Measurements from ENCODE around the gene PTPRC. TPM values are rescaled to one million over a fixed set of nuclear protein-coding genes. Genes with fewer than 3 reads are reported as not detected.

Gene PTPRC
- total and polyA plus RNA-seq, 2 donors (not counting 3 experiments of a cell fraction or from before 2014, with no cell fraction given), result not detected

- no peaks in the 10 kb centered on the region for H3K9me1 ChIP-seq (replicated peaks; ENCODE audit: control insufficient read depth, extremely low read depth, insufficient read depth, low read length)
- FAIRE-seq, result no peak
- no peak overlapping the region for H3K4me2 ChIP-seq (ENCODE audit: insufficient read depth, low read length)
- H3K36me3 ChIP-seq (ENCODE audit: control insufficient read depth in 2 of 2, extremely low read depth in 1 of 2, insufficient read depth in 2 of 2, low read length in 2 of 2), result no peaks in the 10 kb centered on the region
- no peaks in the 10 kb centered on the region for H3K4me1 ChIP-seq (ENCODE audit: control insufficient read depth, extremely low read depth, insufficient read depth, low read length)
- H3K9me3 ChIP-seq (replicated peaks; ENCODE audit: control insufficient read depth, insufficient read depth, low read length), result no peaks in the 10 kb centered on the region
- POLR2A ChIA-PET, result no interaction called here
- dilution Hi-C loops (cut with MboI; ENCODE audit: extremely low pct_ligation_motif_present, low sequenced_read_pairs), result no loop called here
- intact Hi-C loops (cut with micrococcal nuclease), result no loop called here
- CTCF ChIA-PET, result no interaction called here
- no peak overlapping the region for H3K4me3 ChIP-seq (replicated peaks in 1 of 3; ENCODE audit: insufficient read depth in 1 of 3, low read depth in 1 of 3, low read length in 3 of 3)
- no peak overlapping the region for H3K27ac ChIP-seq (ENCODE audit: insufficient read depth, low read depth, low read length)
- H4K20me1 ChIP-seq (replicated peaks; ENCODE audit: control insufficient read depth, extremely low read depth, insufficient read depth, low read length), result no peaks in the 10 kb centered on the region
- no peak overlapping the region for H2AFZ ChIP-seq (ENCODE audit: low read depth, low read length)
- DNase-seq (ENCODE audit: low read depth, low spot score), result no peak
- TF ChIP-seq POLR2A (IDR thresholded peaks at IDR 0.05; ENCODE audit: low read depth, low read length) (no peak), GATA2 (IDR thresholded peaks at IDR 0.05; ENCODE audit: insufficient read depth, insufficient read length, low read depth, low read length) (no peak), POLR2AphosphoS5 (IDR thresholded peaks at IDR 0.05; ENCODE audit: insufficient read depth, low read depth, low read length) (no peak)
- TF ChIP-seq, protein P1, sequence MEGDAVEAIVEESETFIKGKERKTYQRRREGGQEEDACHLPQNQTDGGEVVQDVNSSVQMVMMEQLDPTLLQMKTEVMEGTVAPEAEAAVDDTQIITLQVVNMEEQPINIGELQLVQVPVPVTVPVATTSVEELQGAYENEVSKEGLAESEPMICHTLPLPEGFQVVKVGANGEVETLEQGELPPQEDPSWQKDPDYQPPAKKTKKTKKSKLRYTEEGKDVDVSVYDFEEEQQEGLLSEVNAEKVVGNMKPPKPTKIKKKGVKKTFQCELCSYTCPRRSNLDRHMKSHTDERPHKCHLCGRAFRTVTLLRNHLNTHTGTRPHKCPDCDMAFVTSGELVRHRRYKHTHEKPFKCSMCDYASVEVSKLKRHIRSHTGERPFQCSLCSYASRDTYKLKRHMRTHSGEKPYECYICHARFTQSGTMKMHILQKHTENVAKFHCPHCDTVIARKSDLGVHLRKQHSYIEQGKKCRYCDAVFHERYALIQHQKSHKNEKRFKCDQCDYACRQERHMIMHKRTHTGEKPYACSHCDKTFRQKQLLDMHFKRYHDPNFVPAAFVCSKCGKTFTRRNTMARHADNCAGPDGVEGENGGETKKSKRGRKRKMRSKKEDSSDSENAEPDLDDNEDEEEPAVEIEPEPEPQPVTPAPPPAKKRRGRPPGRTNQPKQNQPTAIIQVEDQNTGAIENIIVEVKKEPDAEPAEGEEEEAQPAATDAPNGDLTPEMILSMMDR (IDR thresholded peaks at IDR 0.05; ENCODE audit: extremely low read depth in 1 of 2, insufficient read depth in 1 of 2, low read depth in 1 of 2, low read length in 2 of 2), result no peak
- H3K79me2 ChIP-seq (ENCODE audit: control insufficient read depth, insufficient read depth, low read length), result no peaks in the 10 kb centered on the region
- no TSS peak for BruUV-seq (replicated peaks)
- no peak overlapping the region for H3K9ac ChIP-seq (replicated peaks; ENCODE audit: extremely low read depth, insufficient read depth, low read length)
- no peaks in the 10 kb centered on the region for H3K27me3 ChIP-seq (ENCODE audit: control insufficient read depth in 2 of 2, insufficient read depth in 2 of 2, low read length in 2 of 2)
Observed at GRCh38 chr1:198629610-198630009, 9.2 kb upstream of the PTPRC start.

- H3K4me1 ChIP-seq (ENCODE audit: control insufficient read depth, extremely low read depth, insufficient read depth, low read length), result no peaks in the 10 kb centered on the region
- no peaks in the 10 kb centered on the region for H3K36me3 ChIP-seq (ENCODE audit: control insufficient read depth in 2 of 2, extremely low read depth in 1 of 2, insufficient read depth in 2 of 2, low read length in 2 of 2)
- dilution Hi-C loops (cut with MboI; ENCODE audit: extremely low pct_ligation_motif_present, low sequenced_read_pairs) (no loop called here), intact Hi-C loops (cut with micrococcal nuclease) (no loop called here)
- no peak overlapping the region for H2AFZ ChIP-seq (ENCODE audit: low read depth, low read length)
- no peaks in the 10 kb centered on the region for H4K20me1 ChIP-seq (replicated peaks; ENCODE audit: control insufficient read depth, extremely low read depth, insufficient read depth, low read length)
- no peak overlapping the region for H3K27ac ChIP-seq (ENCODE audit: insufficient read depth, low read depth, low read length)
- no peaks in the 10 kb centered on the region for H3K79me2 ChIP-seq (ENCODE audit: control insufficient read depth, insufficient read depth, low read length)
- H3K9ac ChIP-seq (replicated peaks; ENCODE audit: extremely low read depth, insufficient read depth, low read length), result no peak overlapping the region
- ChIA-PET POLR2A (no interaction called here), CTCF (interaction anchor here (1.3 kb wide), 1 partner anchor 9 kb away, joined by 4 read pairs; no protein-coding TSS in a partner anchor)
- DNase-seq (ENCODE audit: low read depth, low spot score) (no peak), FAIRE-seq (no peak)
- H3K9me3 ChIP-seq (replicated peaks; ENCODE audit: control insufficient read depth, insufficient read depth, low read length), result no peaks in the 10 kb centered on the region
- TF ChIP-seq POLR2AphosphoS5 (IDR thresholded peaks at IDR 0.05; ENCODE audit: insufficient read depth, low read depth, low read length) (no peak), GATA2 (IDR thresholded peaks at IDR 0.05; ENCODE audit: insufficient read depth, insufficient read length, low read depth, low read length) (no peak), POLR2A (IDR thresholded peaks at IDR 0.05; ENCODE audit: low read depth, low read length) (no peak), JUN (IDR thresholded peaks at IDR 0.05; ENCODE audit: borderline replicate concordance, insufficient read depth, insufficient read length, low read depth) (no peak), EZH2 (IDR thresholded peaks at IDR 0.05; ENCODE audit: borderline replicate concordance, low read depth, low read length, severe bottlenecking) (no peak), MYC (IDR thresholded peaks at IDR 0.05; ENCODE audit: low read depth, low read length) (no peak)
- TF ChIP-seq, protein P2, sequence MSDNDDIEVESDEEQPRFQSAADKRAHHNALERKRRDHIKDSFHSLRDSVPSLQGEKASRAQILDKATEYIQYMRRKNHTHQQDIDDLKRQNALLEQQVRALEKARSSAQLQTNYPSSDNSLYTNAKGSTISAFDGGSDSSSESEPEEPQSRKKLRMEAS (IDR thresholded peaks at IDR 0.05; ENCODE audit: insufficient read depth, insufficient read length), result no peak
- TF ChIP-seq, protein P1 (IDR thresholded peaks at IDR 0.05; ENCODE audit: extremely low read depth in 1 of 2, insufficient read depth in 1 of 2, low read depth in 1 of 2, low read length in 2 of 2), result no peak
- H3K4me3 ChIP-seq (replicated peaks in 1 of 3; ENCODE audit: insufficient read depth in 1 of 3, low read depth in 1 of 3, low read length in 3 of 3), result no peak overlapping the region
- BruUV-seq (replicated peaks), result no TSS peak
- H3K27me3 ChIP-seq (ENCODE audit: control insufficient read depth in 2 of 2, insufficient read depth in 2 of 2, low read length in 2 of 2), result no peaks in the 10 kb centered on the region
- H3K4me2 ChIP-seq (ENCODE audit: insufficient read depth, low read length), result no peak overlapping the region
- H3K9me1 ChIP-seq (replicated peaks; ENCODE audit: control insufficient read depth, extremely low read depth, insufficient read depth, low read length), result no peaks in the 10 kb centered on the region
Observed at GRCh38 chr1:198630863-198631262, 8.0 kb upstream of the PTPRC start.
